Measurements from ENCODE around the gene CACNA1C.

DNA sequence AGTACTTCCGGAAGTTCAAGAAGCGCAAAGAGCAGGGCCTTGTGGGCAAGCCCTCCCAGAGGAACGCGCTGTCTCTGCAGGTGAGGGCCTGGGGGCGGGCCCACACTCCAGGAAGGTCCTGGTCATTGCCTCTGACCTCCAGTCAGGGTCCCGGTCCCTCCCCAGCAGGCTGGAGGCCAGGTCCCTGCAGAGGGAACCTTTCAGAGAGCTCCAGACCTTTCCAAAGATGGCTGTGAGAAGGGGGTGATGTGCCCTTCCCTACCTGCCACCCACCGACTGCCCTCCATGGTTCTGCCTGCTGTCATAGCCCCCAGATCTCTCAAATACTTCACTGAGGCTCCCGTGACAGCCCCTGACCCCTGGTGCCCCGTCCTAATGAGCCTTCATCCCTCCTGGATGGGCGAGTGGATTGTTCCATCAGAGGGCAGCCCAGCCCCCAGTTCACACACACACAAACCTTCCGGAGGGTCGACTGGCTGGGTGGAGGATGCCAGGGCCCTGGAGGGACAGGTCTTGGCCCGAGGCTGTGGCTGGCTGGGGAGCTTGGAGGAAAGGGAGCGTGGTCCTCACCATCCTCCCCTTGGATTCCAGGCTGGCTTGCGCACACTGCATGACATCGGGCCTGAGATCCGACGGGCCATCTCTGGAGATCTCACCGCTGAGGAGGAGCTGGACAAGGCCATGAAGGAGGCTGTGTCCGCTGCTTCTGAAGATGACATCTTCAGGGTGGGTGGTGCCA lies 624.5 kb downstream of the CACNA1C start:
- TF ChIP-seq, protein P1, sequence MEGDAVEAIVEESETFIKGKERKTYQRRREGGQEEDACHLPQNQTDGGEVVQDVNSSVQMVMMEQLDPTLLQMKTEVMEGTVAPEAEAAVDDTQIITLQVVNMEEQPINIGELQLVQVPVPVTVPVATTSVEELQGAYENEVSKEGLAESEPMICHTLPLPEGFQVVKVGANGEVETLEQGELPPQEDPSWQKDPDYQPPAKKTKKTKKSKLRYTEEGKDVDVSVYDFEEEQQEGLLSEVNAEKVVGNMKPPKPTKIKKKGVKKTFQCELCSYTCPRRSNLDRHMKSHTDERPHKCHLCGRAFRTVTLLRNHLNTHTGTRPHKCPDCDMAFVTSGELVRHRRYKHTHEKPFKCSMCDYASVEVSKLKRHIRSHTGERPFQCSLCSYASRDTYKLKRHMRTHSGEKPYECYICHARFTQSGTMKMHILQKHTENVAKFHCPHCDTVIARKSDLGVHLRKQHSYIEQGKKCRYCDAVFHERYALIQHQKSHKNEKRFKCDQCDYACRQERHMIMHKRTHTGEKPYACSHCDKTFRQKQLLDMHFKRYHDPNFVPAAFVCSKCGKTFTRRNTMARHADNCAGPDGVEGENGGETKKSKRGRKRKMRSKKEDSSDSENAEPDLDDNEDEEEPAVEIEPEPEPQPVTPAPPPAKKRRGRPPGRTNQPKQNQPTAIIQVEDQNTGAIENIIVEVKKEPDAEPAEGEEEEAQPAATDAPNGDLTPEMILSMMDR (conservative IDR thresholded peaks at IDR 0.05): no peak
- TF ChIP-seq EZH2 (IDR thresholded peaks at IDR 0.05; ENCODE audit: low read depth): no peak

All from PC-9 (cell line).